HepG2 (cell line): ENCODE results near the gene TM4SF5. TPM values are rescaled to one million over a fixed set of nuclear protein-coding genes. Genes with fewer than 3 reads are reported as not detected.

ENCODE experiments used
- AGO2 ChIP-seq: fragments of 200-400 bp; formaldehyde crosslinking; optimal IDR thresholded peaks from 2 replicates; pipeline ENCODE3; 2017; ENCODE audit warnings: mild to moderate bottlenecking, low read depth, low read length, moderate library complexity
- CHD2 ChIP-seq: IDR thresholded peaks from 2 replicates; pipeline ENCODE4 v1.6.1; 2011; ENCODE audit warnings: low read depth, low read length, improper control_type of control experiment
- FOXJ3 ChIP-seq: sonication (generic); formaldehyde crosslinking; IDR thresholded peaks from 2 replicates; pipeline ENCODE4 v1.4.0; 2020; ENCODE audit warnings: missing genetic modification reagents, mild to moderate bottlenecking, borderline replicate concordance
- GLI4 ChIP-seq: sonication (generic); formaldehyde crosslinking; IDR thresholded peaks from 2 replicates; pipeline ENCODE4 v1.5.1; 2020; ENCODE audit warnings: missing genetic modification reagents, mild to moderate bottlenecking, moderate library complexity, borderline replicate concordance
- REXO4 ChIP-seq: sonication (generic); formaldehyde crosslinking; IDR thresholded peaks from 2 replicates; pipeline ENCODE4 v1.8.0; 2022; ENCODE audit warnings: missing genetic modification reagents, mild to moderate bottlenecking, borderline replicate concordance
- SMARCE1 ChIP-seq: fragments of 450-650 bp; IDR thresholded peaks from 2 replicates; pipeline ENCODE4 v1.6.1; 2017; ENCODE audit warnings: borderline replicate concordance
- SNAI1 ChIP-seq: sonication (generic); formaldehyde crosslinking; IDR thresholded peaks from 2 replicates; pipeline ENCODE4 v1.5.0; 2020; ENCODE audit warnings: mild to moderate bottlenecking, missing genetic modification reagents, borderline replicate concordance
- TBL1XR1 ChIP-seq: fragments of 150-350 bp; IDR thresholded peaks from 2 replicates; pipeline ENCODE4 v1.6.1; 2014; ENCODE audit warnings: borderline replicate concordance, low read length; ENCODE audit not compliant: partially characterized antibody
- TFDP2 ChIP-seq: sonication (generic); formaldehyde crosslinking; IDR thresholded peaks from 2 replicates; pipeline ENCODE4 v1.4.0; 2020; ENCODE audit warnings: missing genetic modification reagents
- ZBED4 ChIP-seq: sonication (generic); formaldehyde crosslinking; IDR thresholded peaks from 2 replicates; pipeline ENCODE4 v1.4.0; 2020; ENCODE audit warnings: missing genetic modification reagents, borderline replicate concordance
- ZBTB7A ChIP-seq: sonication (generic); formaldehyde crosslinking; IDR thresholded peaks from 2 replicates; pipeline ENCODE4 v1.8.0; 2022; ENCODE audit warnings: mild to moderate bottlenecking, missing genetic modification reagents
- ZNF570 ChIP-seq: sonication (generic); formaldehyde crosslinking; IDR thresholded peaks from 2 replicates; pipeline ENCODE4 v1.4.0; 2020; ENCODE audit warnings: mild to moderate bottlenecking, missing genetic modification reagents, borderline replicate concordance
- ZNF687 ChIP-seq: sonication (generic); formaldehyde crosslinking; IDR thresholded peaks from 2 replicates; pipeline ENCODE4 v1.5.1; 2020; ENCODE audit warnings: mild to moderate bottlenecking, missing genetic modification reagents, moderate library complexity
- polyA plus RNA-seq, 8 experiments: library from polyadenylated mRNA; depleted of rRNA in 3 of 8; stranded (reverse) in 7 of 8; unstranded in 1 of 8; fragments of >200 nt; fragmentation: Illumina TruSeq in 4 of 8; extraction: Trizol in 4 of 8; gene quantifications; 2 replicates each; pipeline versions ENCODE4 v1.2.1 to v1.2.3, GENCODE V29; 2011 to 2016; ENCODE audit warnings: low read depth in 4 of 8, missing spikeins in 1 of 8, mixed read lengths in 1 of 8; ENCODE audit not compliant: insufficient read depth in 1 of 8
- total RNA-seq, 5 experiments: library from RNA; depleted of rRNA; stranded (reverse); fragments of >200 nt; fragmentation: Illumina TruSeq; extraction: Trizol; gene quantifications; 2 replicates each; pipeline ENCODE4 v1.2.3, GENCODE V29; 2016; ENCODE audit warnings: low read depth in 1 of 5
- TF ChIP-seq, protein P1 (sequence below): IDR thresholded peaks from 2 replicates; pipeline ENCODE4 v1.4.0; 2020; ENCODE audit warnings: mild to moderate bottlenecking, missing genetic modification reagents

TM4SF5 gene
- total and polyA plus RNA-seq, 2 of the 13 experiments (the other 11 are each of a cell fraction or from before 2014, with no cell fraction given), result 30.1 to 126 TPM

DNA sequence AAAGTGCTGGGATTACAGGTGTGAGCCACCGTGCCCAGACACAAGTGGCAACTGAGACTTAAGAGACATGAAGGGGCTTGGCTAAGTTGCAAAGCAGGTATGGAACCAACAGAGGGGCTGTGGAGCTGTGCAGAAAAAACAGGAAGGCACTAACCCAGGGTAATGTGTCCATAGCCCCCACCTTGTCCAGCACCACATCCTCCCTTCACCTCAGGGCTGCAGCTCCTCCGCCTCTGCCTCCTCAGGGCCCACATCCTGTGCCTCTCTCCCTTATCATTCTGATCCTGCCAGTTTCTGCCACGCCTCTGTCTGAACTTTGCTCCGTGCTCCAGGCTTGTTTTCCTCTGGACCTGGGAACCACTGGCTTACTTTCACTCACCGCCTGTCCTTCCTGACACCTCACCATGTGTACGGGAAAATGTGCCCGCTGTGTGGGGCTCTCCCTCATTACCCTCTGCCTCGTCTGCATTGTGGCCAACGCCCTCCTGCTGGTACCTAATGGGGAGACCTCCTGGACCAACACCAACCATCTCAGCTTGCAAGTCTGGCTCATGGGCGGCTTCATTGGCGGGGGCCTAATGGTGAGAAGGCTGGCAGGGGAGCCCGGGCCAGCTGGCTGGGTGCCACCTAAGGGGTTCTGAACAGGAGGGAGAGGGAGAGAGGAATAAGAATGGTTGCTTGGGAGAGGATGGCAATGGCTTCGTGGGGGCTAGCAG is at the start of gene TM4SF5 (continued):
- TF ChIP-seq, protein P1, sequence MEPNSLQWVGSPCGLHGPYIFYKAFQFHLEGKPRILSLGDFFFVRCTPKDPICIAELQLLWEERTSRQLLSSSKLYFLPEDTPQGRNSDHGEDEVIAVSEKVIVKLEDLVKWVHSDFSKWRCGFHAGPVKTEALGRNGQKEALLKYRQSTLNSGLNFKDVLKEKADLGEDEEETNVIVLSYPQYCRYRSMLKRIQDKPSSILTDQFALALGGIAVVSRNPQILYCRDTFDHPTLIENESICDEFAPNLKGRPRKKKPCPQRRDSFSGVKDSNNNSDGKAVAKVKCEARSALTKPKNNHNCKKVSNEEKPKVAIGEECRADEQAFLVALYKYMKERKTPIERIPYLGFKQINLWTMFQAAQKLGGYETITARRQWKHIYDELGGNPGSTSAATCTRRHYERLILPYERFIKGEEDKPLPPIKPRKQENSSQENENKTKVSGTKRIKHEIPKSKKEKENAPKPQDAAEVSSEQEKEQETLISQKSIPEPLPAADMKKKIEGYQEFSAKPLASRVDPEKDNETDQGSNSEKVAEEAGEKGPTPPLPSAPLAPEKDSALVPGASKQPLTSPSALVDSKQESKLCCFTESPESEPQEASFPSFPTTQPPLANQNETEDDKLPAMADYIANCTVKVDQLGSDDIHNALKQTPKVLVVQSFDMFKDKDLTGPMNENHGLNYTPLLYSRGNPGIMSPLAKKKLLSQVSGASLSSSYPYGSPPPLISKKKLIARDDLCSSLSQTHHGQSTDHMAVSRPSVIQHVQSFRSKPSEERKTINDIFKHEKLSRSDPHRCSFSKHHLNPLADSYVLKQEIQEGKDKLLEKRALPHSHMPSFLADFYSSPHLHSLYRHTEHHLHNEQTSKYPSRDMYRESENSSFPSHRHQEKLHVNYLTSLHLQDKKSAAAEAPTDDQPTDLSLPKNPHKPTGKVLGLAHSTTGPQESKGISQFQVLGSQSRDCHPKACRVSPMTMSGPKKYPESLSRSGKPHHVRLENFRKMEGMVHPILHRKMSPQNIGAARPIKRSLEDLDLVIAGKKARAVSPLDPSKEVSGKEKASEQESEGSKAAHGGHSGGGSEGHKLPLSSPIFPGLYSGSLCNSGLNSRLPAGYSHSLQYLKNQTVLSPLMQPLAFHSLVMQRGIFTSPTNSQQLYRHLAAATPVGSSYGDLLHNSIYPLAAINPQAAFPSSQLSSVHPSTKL (CRISPR knock-in tag), result peak; percentile 88
- TF ChIP-seq SNAI1 (CRISPR knock-in tag) (peak; percentile 40; the same call in 1 of the 2 replicates), SMARCE1 (no peak), TBL1XR1 (no peak), GLI4 (CRISPR knock-in tag) (no peak), ZNF687 (CRISPR knock-in tag) (peak; percentile 98), ZNF570 (CRISPR knock-in tag) (no peak), TFDP2 (CRISPR knock-in tag) (peak; percentile 72; the same call in 1 of the 2 replicates), AGO2 (peak; percentile 60), CHD2 (no peak), ZBTB7A (CRISPR knock-in tag) (peak; percentile 61; the same call in 1 of the 2 replicates), REXO4 (CRISPR knock-in tag) (no peak), FOXJ3 (CRISPR knock-in tag) (peak; percentile 61; the same call in 1 of the 2 replicates), ZBED4 (peak; percentile 65)
